Measurements from ENCODE around the gene PLA2G12A.

Gene PLA2G12A

GRCh38 chr4:109729718-109730618, at the start of gene PLA2G12A:
PLA2G12A (minus strand) TSS chr4:109730070; CDS start chr4:109729809, 261 bp downstream.
- DNase-seq (ENCODE audit: low read depth), result peak; percentile 69

- no peak for DNase-seq (ENCODE audit: low read depth)
These were observed 35.0 kb upstream of the PLA2G12A start for GRCh38 chr4:109764789-109765402.

GRCh38 chr4:109764376-109764775, 34.5 kb upstream of the PLA2G12A start:
- no peak for DNase-seq (ENCODE audit: low read depth)

GRCh38 chr4:109760682-109761081, 30.8 kb upstream of the PLA2G12A start:
- no peak for DNase-seq (ENCODE audit: low read depth)

- no peak for DNase-seq (ENCODE audit: low read depth)
These were observed 25.8 kb upstream of the PLA2G12A start for GRCh38 chr4:109755656-109756055.

GRCh38 chr4:109754093-109754857, 24.4 kb upstream of the PLA2G12A start:
- DNase-seq (ENCODE audit: low read depth), result no peak

- DNase-seq (ENCODE audit: low read depth), result no peak
These were observed 22.7 kb upstream of the PLA2G12A start for GRCh38 chr4:109752525-109752924.

- no peak for DNase-seq (ENCODE audit: low read depth)
These were observed 22.0 kb upstream of the PLA2G12A start for GRCh38 chr4:109751852-109752251.

GRCh38 chr4:109750652-109751244, 20.9 kb upstream of the PLA2G12A start:
- DNase-seq (ENCODE audit: low read depth), result no peak

- DNase-seq (ENCODE audit: low read depth), result no peak
These were observed 19.7 kb upstream of the PLA2G12A start for GRCh38 chr4:109749388-109750082.

GRCh38 chr4:109748114-109748513, 18.2 kb upstream of the PLA2G12A start:
- DNase-seq (ENCODE audit: low read depth), result no peak

GRCh38 chr4:109746728-109747127, 16.9 kb upstream of the PLA2G12A start:
- DNase-seq (ENCODE audit: low read depth), result no peak

GRCh38 chr4:109745830-109746229, 16.0 kb upstream of the PLA2G12A start:
- DNase-seq (ENCODE audit: low read depth), result no peak

- no peak for DNase-seq (ENCODE audit: low read depth)
These were observed 9.7 kb upstream of the PLA2G12A start for GRCh38 chr4:109739547-109739946.

GRCh38 chr4:109738104-109738872, 8.4 kb upstream of the PLA2G12A start:
- no peak for DNase-seq (ENCODE audit: low read depth)

- DNase-seq (ENCODE audit: low read depth), result no peak
These were observed 5.9 kb upstream of the PLA2G12A start for GRCh38 chr4:109735566-109736365.

GRCh38 chr4:109733728-109734127, 3.9 kb upstream of the PLA2G12A start:
- no peak for DNase-seq (ENCODE audit: low read depth)

GRCh38 chr4:109730619-109731545, 1.0 kb upstream of the PLA2G12A start:
- DNase-seq (ENCODE audit: low read depth), result no peak

Measured in activated T-cell treated with anti-CD3 and anti-CD28 coated beads for 1 hour (primary cell).